Pancreas (tissue), 10 donors: Measurements from ENCODE around the gene CENPA. TPM values are rescaled to one million over a fixed set of nuclear protein-coding genes. Genes with fewer than 3 reads are reported as not detected.
A peak's percentile ranks its signal among the peaks of the same experiment; 100 is the strongest.
"Not testable (repeated sequence)": the region's sequence is repeated elsewhere in the genome, so short reads cannot be mapped to it uniquely, and the experiment has no call there.

ENCODE experiments used
- ATAC-seq, 4 donors: fragments of 200-7000 bp; cut with Tn5 transposase; one replicate each; pipeline versions ENCODE4 v1.8.0 to v1.9.1; 2020; ENCODE audit warnings: mild to moderate bottlenecking in 4 of 4, moderate library complexity in 4 of 4
- DNase-seq, 6 donors: peaks; one replicate each; pipeline ENCODE4 v3.0.0-alpha.2; 2020
- FAIRE-seq: peaks from 2 replicates; lab custom pipeline; 2012; peaks lifted over from hg19 to GRCh38; lab: Jason Lieb, UNC
- H3K27ac ChIP-seq, 4 donors: fragments of 200-600 bp; sonication (generic); 1 replicate in 3 of 4; 2 replicates in 1 of 4; pipeline versions ENCODE4 v1.5.0 to v1.8.0; 2020
- H3K27me3 ChIP-seq, 4 donors: fragments of 200-600 bp; one replicate each; pipeline ENCODE4 v1.8.0; 2021
- H3K36me3 ChIP-seq, 3 donors: fragments of 200-600 bp; sonication (generic) in 1 of 3; one replicate each; pipeline versions ENCODE4 v1.5.0 to v1.8.0; 2020 to 2021
- H3K4me1 ChIP-seq, 3 donors: fragments of 200-600 bp; one replicate each; pipeline ENCODE4 v1.8.0; 2021
- H3K4me3 ChIP-seq, 4 donors: fragments of 200-600 bp; sonication (generic) in 2 of 4; one replicate each; pipeline versions ENCODE4 v1.5.0 to v1.8.0; 2020 to 2021
- H3K9me3 ChIP-seq, 4 donors: fragments of 200-600 bp; one replicate each; pipeline ENCODE4 v1.8.0; 2021
- CTCF ChIP-seq, 4 donors: fragments of 200-600 bp; sonication (generic) in 3 of 4; IDR thresholded peaks; one replicate each; pipeline versions ENCODE4 v1.5.0 to v1.8.0; 2021; ENCODE audit warnings: antibody characterized with exemption in 4 of 4
- WGBS, 2 donors: extraction: QIAGEN DNeasy Blood & Tissue Kit; methylation state at CpG; one replicate each; pipeline ENCODE4 v1.1.7; 2013; 5-methylcytosine and 5-hydroxymethylcytosine counted together
- intact Hi-C, 3 donors: fragments of 100-400 bp; cut with DNase I; formaldehyde crosslinking; loops; one replicate each; pipeline versions ENCODE4 v1.11.1 to v1.14.2; 2022
- polyA plus RNA-seq, 2 donors: library from polyadenylated mRNA; stranded (reverse); fragments of 200-250 nt; gene quantifications; one replicate each; pipeline ENCODE4 v1.2.3, GENCODE V29; 2013
- total RNA-seq, 6 donors: library from RNA; stranded (reverse); fragmentation: NEBNext Ultra II Directional in 4 of 6; extraction: Animal tissue kit (Norgen Biotek cat#: 25700) in 4 of 6; gene quantifications; one replicate each; pipeline versions ENCODE4 v1.2.1 to v1.2.4, GENCODE V29; 2021 to 2023
- donor health status: healthy with polysubstance abuse.
- donor health status: DM: no; HTN: no; CAD: no; lungs with moderate emphysema.
- donor health status: DM: no; HTN: no; CAD: no.
- donor health status: control.
- donor health status: control.
- donor health status: Bipolar disorder and iron deficiency.
- donor health status: DM: yes; HTN: yes; CAD: no.
- donor health status: DM: no; HTN: no; CAD: no.
- donor health status: DM: no; HTN: no; CAD: no.
- donor health status: DM: yes; HTN: yes; CAD: no.

The CENPA gene
- total and polyA plus RNA-seq, 8 donors, result 0.14 to 1.2 (median 0.47) TPM; not detected in 3

- Histone ChIP-seq H3K4me1 (no peaks in the 10 kb centered on the region), H3K9me3 (no peaks in the 10 kb centered on the region), H3K27me3 (no peaks in the 10 kb centered on the region), H3K36me3 (no peaks in the 10 kb centered on the region), H3K4me3 (no peak overlapping the region), H3K27ac (no peak overlapping the region)
- ATAC-seq, result peak in 2 of 4 donors; percentile 65 to 76
- FAIRE-seq, result no peak
- no peak for DNase-seq
- TF ChIP-seq CTCF (IDR thresholded peaks at IDR 0.05), result no peak
- WGBS, 2 donors, result 55 to 64% methylated on average over 6 of the region's 6 CpGs
- intact Hi-C loops, result no loop called here
These were observed 24.2 kb downstream of the CENPA start for GRCh38 chr2:26809876-26810577.

- no peaks in the 10 kb centered on the region for H3K4me1 ChIP-seq
- H3K36me3 ChIP-seq, result no peaks in the 10 kb centered on the region
- H3K27ac ChIP-seq, result no peak overlapping the region
- no peak for DNase-seq
- no peak for TF ChIP-seq CTCF (IDR thresholded peaks at IDR 0.05)
- ATAC-seq, result peak in 1 of 4 donors; percentile 27
- 62 to 71% methylated on average over 8 of the region's 8 CpGs for WGBS, 2 donors
- no peak for FAIRE-seq
- H3K9me3 ChIP-seq, result no peaks in the 10 kb centered on the region
- H3K4me3 ChIP-seq, result no peak overlapping the region
- H3K27me3 ChIP-seq, result no peaks in the 10 kb centered on the region
- intact Hi-C loops, result no loop called here
These were observed 25.4 kb downstream of the CENPA start for GRCh38 chr2:26811261-26811660.

- TF ChIP-seq CTCF (IDR thresholded peaks at IDR 0.05), result no peak
- 66 to 75% methylated on average over 14 of the region's 14 CpGs for WGBS, 2 donors
- H3K36me3 ChIP-seq, result no peaks in the 10 kb centered on the region
- FAIRE-seq, result no peak
- no peaks in the 10 kb centered on the region for H3K9me3 ChIP-seq
- DNase-seq, result no peak
- no peak for ATAC-seq
- no peak overlapping the region for H3K4me3 ChIP-seq
- H3K27me3 ChIP-seq, result no peaks in the 10 kb centered on the region
- no peak overlapping the region for H3K27ac ChIP-seq
- no peaks in the 10 kb centered on the region for H3K4me1 ChIP-seq
- intact Hi-C loops, result no loop called here
These were observed 26.2 kb downstream of the CENPA start for GRCh38 chr2:26811791-26812694.

GRCh38 chr2:26812731-26813130, 26.9 kb downstream of the CENPA start:
- H3K9me3 ChIP-seq, result no peaks in the 10 kb centered on the region
- H3K4me1 ChIP-seq, result no peaks in the 10 kb centered on the region
- WGBS, 2 donors, result 85 to 88% methylated on average over 3 of the region's 3 CpGs
- FAIRE-seq, result no peak
- intact Hi-C loops, result no loop called here
- no peaks in the 10 kb centered on the region for H3K27me3 ChIP-seq
- no peak overlapping the region for H3K4me3 ChIP-seq
- no peak for TF ChIP-seq CTCF (IDR thresholded peaks at IDR 0.05)
- no peaks in the 10 kb centered on the region for H3K36me3 ChIP-seq
- no peak overlapping the region for H3K27ac ChIP-seq
- ATAC-seq, result no peak
- no peak for DNase-seq

GRCh38 chr2:26814072-26814765, 28.4 kb downstream of the CENPA start:
- ATAC-seq, H3K4me3 ChIP-seq, H3K9me3 ChIP-seq, H3K27ac ChIP-seq, intact Hi-C loops, DNase-seq, H3K36me3 ChIP-seq, H3K27me3 ChIP-seq, FAIRE-seq, H3K4me1 ChIP-seq: not testable (repeated sequence)
- 81 to 91% methylated on average over 43 to 52 of the region's 52 CpGs for WGBS, 2 donors
